KOPT-K1 (cell line): ENCODE measurements around the gene CHRNA1.

Experiments used
- H3K27ac ChIP-seq: fragments of 200-600 bp; sonication (generic); 2 replicates; pipeline ENCODE4 v1.5.1; 2016; ENCODE audit warnings: antibody characterized with exemption, mild to moderate bottlenecking, low read depth, low read length; ENCODE audit not compliant: poor library complexity, severe bottlenecking
- H3K36me3 ChIP-seq: fragments of 200-600 bp; sonication (generic); 2 replicates; pipeline ENCODE4 v1.5.1; 2017; ENCODE audit warnings: antibody characterized with exemption, mild to moderate bottlenecking, low read length, moderate library complexity; ENCODE audit not compliant: insufficient read depth
- H3K9me3 ChIP-seq: fragments of 200-600 bp; sonication (generic); 2 replicates; pipeline ENCODE4 v1.5.1; 2017; ENCODE audit warnings: antibody characterized with exemption, low read length, mild to moderate bottlenecking; ENCODE audit not compliant: insufficient read depth, poor library complexity, severe bottlenecking

CHRNA1 gene

DNA sequence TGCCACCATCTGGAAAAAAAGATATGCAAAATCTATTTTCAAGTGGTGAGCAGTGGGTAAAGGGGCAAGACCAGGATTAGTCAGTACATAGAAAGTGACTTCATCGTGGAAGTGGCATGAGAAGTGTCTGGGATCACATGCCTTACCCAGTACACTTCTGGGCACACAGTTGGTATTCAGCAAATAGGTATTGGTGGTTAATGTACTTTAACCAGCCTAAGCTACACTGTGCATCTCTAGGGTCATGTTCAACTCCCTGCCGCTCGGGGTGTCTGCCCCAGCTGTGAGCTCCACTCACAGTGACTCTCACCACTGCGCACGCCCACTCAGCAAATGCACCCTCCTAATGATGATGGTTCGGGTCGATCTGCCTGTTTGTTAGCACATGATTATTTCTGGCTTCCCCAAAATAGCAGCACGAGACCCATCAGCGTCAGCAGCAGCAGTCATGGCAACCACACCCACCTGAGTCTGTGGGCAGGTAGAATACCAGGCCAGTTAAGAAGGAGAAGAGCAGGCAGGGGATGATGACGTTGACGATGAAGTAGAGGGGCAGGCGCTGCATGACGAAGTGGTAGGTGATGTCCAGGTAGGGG, 11.1 kb downstream of the CHRNA1 start:
- Histone ChIP-seq H3K9me3 (no peaks in the 10 kb centered on the region), H3K27ac (no peak overlapping the region), H3K36me3 (no peaks in the 10 kb centered on the region)

DNA sequence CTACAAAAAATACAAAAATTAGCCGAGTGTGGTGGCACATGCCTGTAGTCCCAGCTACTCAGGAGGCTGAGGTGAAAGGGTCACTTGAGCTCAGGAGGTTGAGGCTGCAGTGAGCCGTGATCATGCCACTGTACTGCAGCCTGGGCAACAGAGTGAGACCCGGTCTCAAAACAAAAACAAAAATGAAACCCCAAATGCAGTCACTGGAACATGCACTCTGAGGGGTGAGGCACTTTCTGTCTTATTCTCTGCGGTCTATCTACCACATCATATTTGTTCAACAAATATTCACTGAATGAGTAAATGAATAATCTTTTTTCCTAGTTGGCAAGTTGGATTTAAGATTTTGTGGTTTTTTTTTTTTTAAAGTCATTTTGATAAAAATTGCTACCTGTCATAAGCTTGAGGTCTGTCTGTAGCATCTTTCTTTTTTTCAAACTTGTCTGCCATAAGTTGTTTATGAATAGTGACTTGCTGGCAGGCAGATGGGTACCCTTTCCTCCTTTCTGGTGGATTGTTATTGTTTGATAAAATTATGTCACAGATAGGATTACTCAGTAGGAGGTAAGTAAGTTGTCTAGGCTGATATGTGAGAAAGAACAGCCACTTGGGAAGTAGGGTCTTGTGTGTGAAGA, 11.8 kb downstream of the CHRNA1 start:
- H3K27ac ChIP-seq, result no peak overlapping the region
- H3K36me3 ChIP-seq, result no peaks in the 10 kb centered on the region
- H3K9me3 ChIP-seq, result no peaks in the 10 kb centered on the region

DNA sequence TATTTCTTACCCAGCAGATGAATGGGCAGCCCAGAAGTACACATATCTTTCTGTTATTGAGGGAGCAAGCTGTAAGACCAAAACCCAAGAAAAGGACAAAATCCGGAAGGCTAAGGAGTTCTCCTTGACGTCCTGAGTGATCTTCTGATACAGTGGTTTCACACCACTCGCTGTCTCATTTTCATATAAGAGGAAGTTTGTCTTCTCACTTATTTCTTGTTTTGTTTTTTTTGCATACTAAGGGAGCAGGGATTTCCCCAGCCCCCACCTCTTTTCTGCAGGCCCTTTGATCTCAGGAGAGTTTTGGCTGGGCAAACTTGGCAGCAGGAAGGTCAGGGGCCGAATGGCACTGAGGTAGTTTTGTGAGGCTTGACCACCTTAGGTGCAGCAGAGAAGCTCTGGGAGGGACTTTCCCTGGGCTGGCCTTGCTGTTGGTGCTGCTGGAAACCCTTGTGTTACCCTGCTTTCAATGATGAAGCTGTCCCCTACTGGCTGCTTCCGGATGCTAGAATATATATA, 13.3 kb downstream of the CHRNA1 start:
- Histone ChIP-seq H3K36me3 (no peaks in the 10 kb centered on the region), H3K27ac (no peak overlapping the region), H3K9me3 (no peaks in the 10 kb centered on the region)

DNA sequence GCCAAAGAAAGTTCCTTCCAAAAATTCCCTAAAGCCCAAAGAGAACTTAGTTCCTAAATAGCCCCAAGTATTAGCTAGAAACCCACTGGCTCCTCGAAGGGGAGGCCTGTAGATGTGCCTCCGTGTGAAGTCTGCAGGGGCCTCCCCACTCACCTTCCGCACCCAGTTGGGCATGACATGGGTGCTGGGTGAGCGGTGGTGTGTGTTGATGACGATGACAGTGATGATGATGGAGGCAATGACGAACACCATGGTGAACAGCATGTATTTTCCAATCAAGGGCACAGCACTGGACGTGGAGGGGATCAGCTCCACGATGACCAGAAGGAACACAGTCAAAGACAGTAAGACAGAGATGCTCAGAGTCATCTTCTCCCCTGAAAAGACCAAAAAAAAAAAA, 14.5 kb downstream of the CHRNA1 start:
- Histone ChIP-seq H3K36me3 (no peaks in the 10 kb centered on the region), H3K27ac (no peak overlapping the region), H3K9me3 (no peaks in the 10 kb centered on the region)

DNA sequence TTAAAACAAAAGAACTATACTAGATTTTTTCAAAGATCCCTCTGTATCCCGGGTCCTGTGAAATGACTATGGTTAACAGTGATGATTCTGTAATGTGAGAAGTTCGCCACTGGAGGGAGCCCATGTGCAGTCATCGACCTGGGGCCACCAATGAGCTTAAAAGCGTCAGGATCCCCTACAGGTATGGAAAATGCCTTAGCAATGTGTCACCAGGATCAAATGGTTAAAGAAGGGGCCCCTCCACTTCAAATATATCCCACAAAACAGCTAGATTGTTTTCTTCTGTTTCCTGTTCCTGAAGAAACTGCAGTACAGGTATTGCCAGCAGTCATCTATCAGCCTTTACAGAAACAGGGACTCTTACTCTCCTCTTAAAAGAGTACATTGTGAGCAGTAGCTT, 15.3 kb downstream of the CHRNA1 start:
- Histone ChIP-seq H3K9me3 (no peaks in the 10 kb centered on the region), H3K27ac (no peak overlapping the region), H3K36me3 (no peaks in the 10 kb centered on the region)

DNA sequence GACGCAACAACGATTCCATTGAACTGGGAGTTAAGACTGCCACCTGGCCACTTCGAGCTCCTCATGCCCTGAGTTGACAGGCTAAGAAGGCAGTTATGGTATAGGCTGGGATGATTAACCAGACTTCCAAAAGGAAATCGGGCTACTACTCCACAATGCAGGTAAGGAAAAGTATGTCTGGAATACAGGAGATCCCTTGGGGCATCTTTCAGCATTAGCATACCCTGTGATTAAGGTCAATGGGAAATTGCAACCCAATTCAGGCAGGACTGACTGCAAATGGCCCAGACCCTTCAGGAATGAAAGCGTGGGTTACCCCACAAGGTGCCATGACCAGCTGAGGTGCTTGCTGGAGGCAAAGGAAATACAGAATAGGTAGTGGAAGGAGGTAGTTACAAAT, 19.1 kb downstream of the CHRNA1 start:
- no peaks in the 10 kb centered on the region for H3K9me3 ChIP-seq
- H3K36me3 ChIP-seq, result no peaks in the 10 kb centered on the region
- no peak overlapping the region for H3K27ac ChIP-seq

DNA sequence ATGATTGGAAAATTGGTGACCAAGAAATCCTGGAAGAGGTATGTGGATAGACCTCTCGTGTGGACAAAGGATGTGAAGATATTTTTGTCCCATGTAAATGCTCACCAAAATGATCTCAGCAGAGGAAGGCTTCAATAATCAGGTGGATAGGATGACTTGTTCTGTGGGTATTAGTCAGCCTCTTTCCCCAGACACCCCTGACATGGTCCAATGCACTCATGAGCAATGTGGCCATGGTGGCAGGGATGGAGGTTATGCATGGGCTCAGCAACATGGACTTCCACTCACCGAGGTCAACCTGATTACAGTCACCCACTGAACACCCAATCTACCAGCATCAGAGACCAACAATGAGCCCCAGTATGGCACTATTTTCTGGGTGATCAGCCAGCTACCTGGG, 20.2 kb downstream of the CHRNA1 start:
- H3K9me3 ChIP-seq, result no peaks in the 10 kb centered on the region
- no peak overlapping the region for H3K27ac ChIP-seq
- no peaks in the 10 kb centered on the region for H3K36me3 ChIP-seq

DNA sequence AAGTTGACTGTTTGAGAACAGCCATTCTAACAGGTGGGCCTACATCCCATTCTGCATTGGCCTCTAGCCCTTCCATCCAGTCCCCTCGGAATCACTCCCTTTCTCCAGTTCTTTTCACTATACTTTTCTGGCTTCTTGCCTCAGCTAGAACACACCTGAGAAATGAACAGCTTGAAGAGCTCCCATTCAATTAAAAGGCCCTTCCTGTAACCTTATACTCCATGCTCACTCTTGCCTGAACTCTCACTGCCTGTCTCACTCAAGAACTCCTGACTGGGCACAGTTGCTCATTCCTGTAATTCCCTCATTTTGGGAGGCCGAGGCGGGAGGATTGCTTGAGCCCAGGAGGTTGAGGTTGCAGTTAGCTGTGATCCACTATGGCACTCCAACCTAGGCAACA, 23.6 kb downstream of the CHRNA1 start:
- Histone ChIP-seq H3K36me3 (no peaks in the 10 kb centered on the region), H3K9me3 (no peaks in the 10 kb centered on the region), H3K27ac (no peak overlapping the region)

DNA sequence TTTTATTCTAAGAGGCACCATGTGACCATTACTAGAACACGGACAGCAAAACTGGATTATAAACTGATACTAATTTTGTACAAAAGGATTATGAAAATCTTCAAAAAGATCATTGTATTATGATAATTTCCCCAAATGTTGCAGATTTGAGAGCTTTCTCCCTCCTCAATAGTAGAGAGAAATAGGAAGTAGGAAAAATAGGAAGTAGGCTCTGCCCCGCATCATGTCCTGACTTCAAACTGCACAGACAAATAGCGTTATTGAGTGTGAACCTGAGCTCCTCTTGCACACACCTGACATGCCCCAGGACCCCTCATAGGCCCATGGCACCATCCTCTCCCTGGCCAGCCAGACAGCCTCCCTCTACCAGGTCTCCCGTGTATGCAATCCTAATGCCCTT, 25.4 kb downstream of the CHRNA1 start:
- no peak overlapping the region for H3K27ac ChIP-seq
- no peaks in the 10 kb centered on the region for H3K9me3 ChIP-seq
- no peaks in the 10 kb centered on the region for H3K36me3 ChIP-seq

DNA sequence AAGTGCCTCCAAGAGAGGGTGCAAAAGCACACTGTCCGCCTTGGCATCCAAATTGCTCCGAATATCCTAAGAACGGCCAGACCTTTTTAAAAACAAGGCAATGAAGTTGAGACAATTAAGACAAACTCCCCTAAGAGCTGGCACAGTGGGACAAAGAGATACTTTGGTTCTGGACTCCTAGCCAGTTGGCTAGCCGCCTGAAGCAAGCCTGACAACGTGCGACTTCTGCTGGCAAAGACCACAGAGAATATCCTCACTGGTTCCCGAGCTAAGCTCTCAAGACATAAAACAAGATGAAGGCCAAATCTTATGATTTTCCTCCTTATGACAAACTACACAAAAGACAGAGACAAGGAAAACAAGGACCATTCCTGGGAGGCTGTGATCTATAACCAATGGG, 32.7 kb downstream of the CHRNA1 start:
- Histone ChIP-seq H3K27ac (no peak overlapping the region), H3K36me3 (no peaks in the 10 kb centered on the region), H3K9me3 (no peaks in the 10 kb centered on the region)

DNA sequence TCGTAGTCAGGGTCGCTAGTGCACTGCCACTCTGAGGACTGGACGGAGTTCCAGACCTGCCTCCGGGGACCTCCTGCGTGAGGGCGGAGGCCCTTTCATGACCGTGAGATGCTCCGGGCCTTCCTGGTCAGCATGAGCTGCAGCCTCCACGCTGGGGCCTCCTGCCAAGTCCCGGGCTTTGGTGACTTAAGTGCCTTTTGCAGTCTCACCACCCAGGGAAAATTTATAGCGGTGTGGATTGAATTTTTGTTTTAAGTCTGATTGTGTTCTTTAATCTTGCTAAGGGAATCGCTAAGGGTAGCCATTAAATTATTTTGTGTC, 33.6 kb downstream of the CHRNA1 start:
- H3K36me3 ChIP-seq, result no peaks in the 10 kb centered on the region
- H3K27ac ChIP-seq, result no peak overlapping the region
- H3K9me3 ChIP-seq, result no peaks in the 10 kb centered on the region

DNA sequence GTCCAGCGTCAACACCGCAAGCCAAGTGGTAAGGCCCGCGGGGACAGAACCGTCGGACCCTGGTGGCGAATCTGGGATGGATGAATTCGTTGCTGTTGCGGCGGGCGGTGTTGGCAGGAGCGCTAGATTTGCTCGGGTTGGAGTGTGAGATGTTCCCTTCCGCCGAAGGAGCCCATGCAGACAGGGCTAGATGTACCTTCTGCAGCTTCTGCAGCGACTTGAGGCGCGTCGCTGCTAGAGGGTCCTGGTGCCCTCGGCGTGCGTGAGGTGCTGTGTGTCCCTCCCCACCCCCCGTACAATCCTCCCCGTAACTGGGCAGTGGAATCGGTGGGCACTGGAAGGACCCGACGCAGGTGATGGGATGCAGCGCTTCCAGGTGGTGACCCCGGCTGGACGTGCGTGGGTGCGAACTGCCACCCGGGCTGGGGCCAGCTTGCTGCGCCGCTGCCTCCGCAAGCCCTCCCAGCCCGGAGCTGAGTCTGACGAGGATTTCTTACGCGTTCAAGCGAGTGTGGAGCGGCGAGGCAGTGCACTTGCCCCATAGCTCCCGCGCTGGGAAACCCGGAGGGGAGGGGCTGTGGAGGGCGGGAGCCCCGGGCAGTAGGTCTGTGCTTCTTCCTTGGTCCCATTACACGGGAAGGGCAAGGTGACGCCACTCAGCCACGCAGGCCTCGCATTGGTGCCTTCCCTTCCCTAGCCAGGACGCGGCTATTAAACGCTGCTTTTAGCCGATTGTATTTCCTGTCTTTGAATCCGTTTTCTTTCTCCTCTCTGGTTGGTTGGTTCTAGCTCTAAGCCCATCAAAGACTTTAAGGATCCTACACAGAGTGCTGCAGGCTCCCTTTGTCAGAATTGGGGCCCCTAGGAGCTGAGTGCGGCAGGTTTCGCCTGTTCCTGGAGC, 34.2 kb downstream of the CHRNA1 start:
- no peak overlapping the region for H3K27ac ChIP-seq
- no peaks in the 10 kb centered on the region for H3K36me3 ChIP-seq
- H3K9me3 ChIP-seq, result no peaks in the 10 kb centered on the region

DNA sequence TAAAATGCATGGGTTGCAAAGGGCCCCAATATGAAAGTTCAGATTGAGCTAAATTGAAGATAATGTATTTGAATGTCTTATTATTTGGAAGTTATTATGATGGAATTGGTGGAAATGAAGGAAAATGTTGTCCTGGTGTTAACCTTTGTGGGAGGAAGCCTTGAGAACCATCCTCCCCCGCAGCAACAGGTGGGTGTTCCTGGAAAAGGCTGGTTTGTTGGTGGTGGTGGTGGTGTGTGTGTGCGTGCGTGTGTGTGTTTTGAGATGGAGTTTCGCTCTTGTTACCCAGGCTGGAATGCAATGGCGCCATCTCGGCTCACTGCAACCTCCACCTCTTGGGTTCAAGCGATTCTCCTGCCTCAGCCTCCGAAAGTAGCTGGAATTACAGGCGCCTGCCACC, 36.2 kb downstream of the CHRNA1 start:
- no peaks in the 10 kb centered on the region for H3K36me3 ChIP-seq
- H3K27ac ChIP-seq, result no peak overlapping the region

DNA sequence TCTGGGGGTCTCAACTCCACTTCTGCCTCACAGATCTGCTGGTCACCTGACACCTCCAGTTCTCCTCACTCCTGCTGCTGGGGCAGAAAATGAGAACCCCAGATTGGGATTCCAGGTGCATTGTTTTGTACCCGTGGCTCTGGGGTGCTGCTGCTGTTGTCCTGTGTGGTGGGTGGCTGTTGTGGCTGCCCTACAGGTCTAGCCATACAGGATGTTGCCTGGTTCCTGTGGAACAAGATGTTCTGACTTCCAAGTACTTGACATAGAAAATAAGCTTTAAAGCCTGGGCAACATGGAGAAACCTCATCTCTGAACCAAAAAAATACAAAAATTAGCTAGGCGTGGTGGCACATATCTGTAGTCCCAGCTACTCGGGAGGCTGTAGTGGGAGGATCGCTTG, 38.1 kb downstream of the CHRNA1 start:
- Histone ChIP-seq H3K9me3 (no peaks in the 10 kb centered on the region), H3K27ac (no peak overlapping the region), H3K36me3 (no peaks in the 10 kb centered on the region)

More for the DNA sequence above, 36.2 kb downstream of the CHRNA1 start:
- no peaks in the 10 kb centered on the region for H3K9me3 ChIP-seq

DNA sequence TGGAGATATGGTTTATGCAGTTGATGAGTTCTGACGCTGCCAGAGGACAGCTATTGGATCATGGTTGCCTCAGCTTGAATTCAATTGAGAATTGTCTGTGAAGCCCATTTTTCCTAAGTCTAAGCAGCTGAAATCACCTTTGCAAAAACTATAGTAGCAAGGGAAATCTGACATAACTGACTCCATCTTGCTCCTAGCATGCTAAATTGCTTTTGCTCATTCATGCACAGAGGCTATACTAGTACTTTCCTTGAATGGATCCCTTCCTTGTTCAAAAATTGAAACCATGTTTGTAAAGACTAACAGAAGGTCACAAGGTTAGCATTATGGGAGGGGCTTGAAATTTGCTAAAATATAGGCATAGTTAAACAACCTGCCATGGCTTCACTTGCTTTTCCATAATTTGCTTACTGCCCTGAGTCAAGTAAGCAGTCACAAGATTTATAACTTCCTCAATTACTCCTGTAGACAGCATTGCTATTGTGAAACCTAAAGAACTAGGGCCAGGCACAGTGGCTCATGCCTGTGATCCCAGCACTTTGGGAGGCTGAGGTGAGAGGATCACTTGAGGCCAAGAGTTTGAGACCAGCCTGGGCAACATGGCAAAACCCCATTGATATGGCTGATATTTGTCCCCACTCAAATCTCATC, 41.2 kb downstream of the CHRNA1 start:
- H3K36me3 ChIP-seq, result no peaks in the 10 kb centered on the region
- no peaks in the 10 kb centered on the region for H3K9me3 ChIP-seq
- no peak overlapping the region for H3K27ac ChIP-seq
